ENCODE measurements around the gene PCNA.

Gene PCNA

GRCh38 chr20:5065166-5065878 lies 54.4 kb downstream of the PCNA start:
- DNase-seq (ENCODE audit: low spot score): peak; percentile 47

Data from SW480 (cell line).